Measurements from ENCODE around the gene NALCN.

NALCN gene

DNA sequence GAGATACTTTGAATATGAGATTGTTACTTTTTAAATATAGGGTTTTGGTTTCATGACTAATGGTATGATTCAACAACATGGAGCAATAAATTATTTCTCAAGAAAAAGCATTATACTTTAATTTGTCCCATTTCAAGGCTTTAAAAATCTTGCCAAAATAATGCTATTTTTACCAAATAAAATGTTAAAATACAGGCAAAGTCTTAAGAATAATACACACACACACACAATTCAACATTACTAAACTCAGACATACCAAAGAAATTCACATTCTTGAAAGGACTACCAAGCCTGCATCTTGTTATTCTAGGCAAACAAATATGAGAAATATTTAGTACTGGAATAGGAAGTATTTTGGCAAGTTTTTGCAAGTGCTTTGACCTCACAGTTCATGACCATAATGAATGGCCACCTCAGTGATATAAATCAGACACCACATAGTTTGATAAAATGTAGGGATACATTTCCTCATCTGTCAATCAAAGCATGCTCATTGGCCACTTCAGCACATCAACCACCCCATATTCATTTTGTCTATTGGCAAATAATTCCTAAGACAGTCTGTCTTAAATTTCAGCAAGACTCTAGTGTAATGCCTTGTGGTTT, 107.2 kb downstream of the NALCN start:
- DNase-seq (ENCODE audit: low read depth, low spot score) = peak; percentile 81
- no peak overlapping the region for H3K4me3 ChIP-seq (ENCODE audit: low read depth, low read length)
- in situ Hi-C loops (cut with HindIII; ENCODE audit: low sequenced_read_pairs) = no loop called here
- TF ChIP-seq, protein P1, sequence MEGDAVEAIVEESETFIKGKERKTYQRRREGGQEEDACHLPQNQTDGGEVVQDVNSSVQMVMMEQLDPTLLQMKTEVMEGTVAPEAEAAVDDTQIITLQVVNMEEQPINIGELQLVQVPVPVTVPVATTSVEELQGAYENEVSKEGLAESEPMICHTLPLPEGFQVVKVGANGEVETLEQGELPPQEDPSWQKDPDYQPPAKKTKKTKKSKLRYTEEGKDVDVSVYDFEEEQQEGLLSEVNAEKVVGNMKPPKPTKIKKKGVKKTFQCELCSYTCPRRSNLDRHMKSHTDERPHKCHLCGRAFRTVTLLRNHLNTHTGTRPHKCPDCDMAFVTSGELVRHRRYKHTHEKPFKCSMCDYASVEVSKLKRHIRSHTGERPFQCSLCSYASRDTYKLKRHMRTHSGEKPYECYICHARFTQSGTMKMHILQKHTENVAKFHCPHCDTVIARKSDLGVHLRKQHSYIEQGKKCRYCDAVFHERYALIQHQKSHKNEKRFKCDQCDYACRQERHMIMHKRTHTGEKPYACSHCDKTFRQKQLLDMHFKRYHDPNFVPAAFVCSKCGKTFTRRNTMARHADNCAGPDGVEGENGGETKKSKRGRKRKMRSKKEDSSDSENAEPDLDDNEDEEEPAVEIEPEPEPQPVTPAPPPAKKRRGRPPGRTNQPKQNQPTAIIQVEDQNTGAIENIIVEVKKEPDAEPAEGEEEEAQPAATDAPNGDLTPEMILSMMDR (IDR thresholded peaks at IDR 0.05; ENCODE audit: low read depth, low read length) = no peak

DNA sequence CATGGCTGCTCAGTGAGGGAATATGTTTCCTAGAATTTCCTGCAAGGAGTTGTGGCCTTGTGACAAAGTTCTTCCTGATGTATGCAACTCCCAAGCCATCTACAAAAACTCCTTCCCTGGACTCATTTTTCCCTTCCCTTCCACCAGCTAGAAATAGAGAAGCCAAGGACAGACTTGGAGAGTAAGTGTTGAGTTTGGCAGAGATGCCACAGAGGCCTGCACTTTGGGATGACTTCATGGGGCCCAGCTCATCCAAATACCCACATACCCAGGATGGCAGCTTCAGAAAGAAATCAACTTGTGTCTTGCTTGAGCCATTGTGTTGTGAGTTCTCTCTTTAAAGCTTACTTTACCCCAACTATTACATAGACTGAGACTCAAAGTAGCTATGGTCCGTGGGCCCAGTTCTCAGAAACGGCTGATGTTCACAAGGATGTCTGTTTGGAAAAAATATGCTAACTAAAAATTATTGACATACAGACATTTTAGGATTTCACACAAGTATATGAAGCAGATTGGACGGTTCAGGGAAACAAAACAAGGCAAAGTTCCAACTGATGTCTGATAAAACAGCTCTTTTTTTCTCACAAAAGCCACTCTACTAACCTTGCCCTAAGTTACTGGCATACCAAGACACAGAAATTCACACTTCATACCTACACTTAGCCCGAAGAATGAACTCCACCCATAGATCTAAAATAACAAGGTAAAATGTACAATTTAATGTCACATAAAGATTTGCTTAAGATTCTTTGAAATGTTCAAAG, 107.9 kb downstream of the NALCN start:
- DNase-seq (ENCODE audit: low read depth, low spot score) = no peak
- in situ Hi-C loops (cut with HindIII; ENCODE audit: low sequenced_read_pairs) = no loop called here
- no peak overlapping the region for H3K4me3 ChIP-seq (ENCODE audit: low read depth, low read length)
- TF ChIP-seq, protein P1 (IDR thresholded peaks at IDR 0.05; ENCODE audit: low read depth, low read length) = no peak

DNA sequence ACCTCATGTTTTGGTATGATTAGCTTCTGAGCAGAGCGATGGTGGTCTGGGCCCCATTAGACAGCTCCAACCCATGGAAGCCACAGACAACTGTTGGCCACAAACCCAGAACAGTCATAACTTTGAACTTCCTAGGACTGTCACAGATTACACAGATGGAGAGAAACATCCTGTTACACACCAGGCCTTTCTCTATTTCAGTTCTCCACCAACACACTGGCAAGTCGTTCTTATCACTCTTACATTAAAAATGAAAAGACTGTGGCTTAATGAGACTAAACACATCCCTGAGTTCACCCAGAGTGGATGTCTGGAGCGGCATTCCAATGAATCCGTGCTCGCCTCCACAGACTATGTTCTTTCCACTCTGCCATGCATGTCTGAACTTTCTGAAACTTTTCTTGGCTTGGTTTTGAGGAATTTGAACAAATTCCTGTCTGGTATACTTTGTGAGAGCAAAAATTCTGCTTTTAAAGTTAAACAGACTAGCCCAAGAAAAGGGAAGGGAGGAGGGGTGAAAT, 109.1 kb downstream of the NALCN start:
- in situ Hi-C loops (cut with HindIII; ENCODE audit: low sequenced_read_pairs) = no loop called here

DNA sequence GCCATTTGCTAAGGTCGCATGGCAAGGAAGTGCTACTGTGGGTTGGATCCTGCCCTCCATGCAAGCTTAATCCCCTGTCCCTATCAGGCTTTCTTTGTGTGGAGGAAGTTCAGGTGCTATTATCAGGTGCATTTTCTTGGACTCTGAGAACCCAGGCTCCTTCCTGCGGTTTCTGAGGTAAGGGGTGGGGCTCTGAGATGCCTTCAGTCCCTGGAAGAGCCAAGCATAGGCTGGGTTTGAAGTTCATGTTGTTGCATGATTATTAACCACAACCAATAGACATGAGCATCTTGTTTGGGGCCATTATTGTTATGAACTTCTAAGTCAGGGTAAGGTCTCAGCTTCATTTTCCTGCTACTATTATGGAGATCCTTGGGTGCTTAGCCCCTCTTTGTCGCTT, 109.5 kb downstream of the NALCN start:
- DNase-seq (ENCODE audit: low read depth, low spot score) = no peak

More for the DNA sequence above, 109.1 kb downstream of the NALCN start:
- no peak overlapping the region for H3K4me3 ChIP-seq (ENCODE audit: low read depth, low read length)
- peak; percentile 93 for DNase-seq (ENCODE audit: low read depth, low spot score)
- TF ChIP-seq, protein P1 (IDR thresholded peaks at IDR 0.05; ENCODE audit: low read depth, low read length) = no peak

DNA sequence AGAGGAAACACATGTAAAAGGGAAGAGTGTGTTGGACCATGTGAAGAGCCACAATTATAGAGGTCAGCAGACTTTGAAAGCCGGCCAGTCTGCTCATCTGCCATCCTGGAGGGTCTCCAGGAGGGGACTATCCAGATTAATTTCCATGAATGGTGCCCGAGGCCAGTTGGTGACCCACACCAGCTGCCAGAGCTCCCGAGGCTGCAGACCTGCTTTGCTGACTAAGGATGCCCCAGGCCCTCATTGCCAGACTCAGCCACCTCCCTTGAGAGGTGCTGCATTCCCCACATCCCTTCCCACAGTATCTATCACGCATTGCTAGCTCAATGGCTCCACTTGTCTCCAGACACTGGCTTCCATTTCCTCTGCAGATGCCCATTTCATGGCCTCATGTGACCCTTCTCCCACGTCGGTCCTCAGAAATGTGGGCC, 110.3 kb downstream of the NALCN start:
- in situ Hi-C loops (cut with HindIII; ENCODE audit: low sequenced_read_pairs) = no loop called here
- TF ChIP-seq, protein P1 (IDR thresholded peaks at IDR 0.05; ENCODE audit: low read depth, low read length) = no peak
- no peak overlapping the region for H3K4me3 ChIP-seq (ENCODE audit: low read depth, low read length)
- DNase-seq (ENCODE audit: low read depth, low spot score) = no peak

More for the DNA sequence above, 109.5 kb downstream of the NALCN start:
- TF ChIP-seq, protein P1 (IDR thresholded peaks at IDR 0.05; ENCODE audit: low read depth, low read length) = no peak
- no peak overlapping the region for H3K4me3 ChIP-seq (ENCODE audit: low read depth, low read length)
- in situ Hi-C loops (cut with HindIII; ENCODE audit: low sequenced_read_pairs) = no loop called here

DNA sequence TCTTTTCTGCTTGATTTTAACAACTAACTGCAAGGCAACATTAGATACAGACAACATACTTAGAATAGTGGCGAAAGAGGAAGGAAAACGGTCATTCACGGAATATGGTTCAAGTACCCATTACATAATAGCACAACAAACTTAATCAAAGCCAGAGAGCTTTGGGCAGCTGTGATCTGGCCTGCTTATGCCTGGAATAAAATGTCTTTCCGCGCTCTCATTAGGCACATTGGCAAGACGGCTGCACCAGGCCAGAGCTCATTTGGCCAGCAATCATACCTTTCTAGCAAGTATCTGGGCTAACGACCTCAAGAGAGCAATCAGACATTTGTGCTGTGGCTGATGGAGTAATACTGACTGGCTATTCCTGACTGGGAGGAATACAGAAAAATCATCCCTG, 112.8 kb downstream of the NALCN start:
- TF ChIP-seq, protein P1 (IDR thresholded peaks at IDR 0.05; ENCODE audit: low read depth, low read length) = no peak
- in situ Hi-C loops (cut with HindIII; ENCODE audit: low sequenced_read_pairs) = no loop called here
- H3K4me3 ChIP-seq (ENCODE audit: low read depth, low read length) = no peak overlapping the region
- no peak for DNase-seq (ENCODE audit: low read depth, low spot score)
